Measurements from ENCODE around the gene RUVBL1.

- TF ChIP-seq, protein P1, sequence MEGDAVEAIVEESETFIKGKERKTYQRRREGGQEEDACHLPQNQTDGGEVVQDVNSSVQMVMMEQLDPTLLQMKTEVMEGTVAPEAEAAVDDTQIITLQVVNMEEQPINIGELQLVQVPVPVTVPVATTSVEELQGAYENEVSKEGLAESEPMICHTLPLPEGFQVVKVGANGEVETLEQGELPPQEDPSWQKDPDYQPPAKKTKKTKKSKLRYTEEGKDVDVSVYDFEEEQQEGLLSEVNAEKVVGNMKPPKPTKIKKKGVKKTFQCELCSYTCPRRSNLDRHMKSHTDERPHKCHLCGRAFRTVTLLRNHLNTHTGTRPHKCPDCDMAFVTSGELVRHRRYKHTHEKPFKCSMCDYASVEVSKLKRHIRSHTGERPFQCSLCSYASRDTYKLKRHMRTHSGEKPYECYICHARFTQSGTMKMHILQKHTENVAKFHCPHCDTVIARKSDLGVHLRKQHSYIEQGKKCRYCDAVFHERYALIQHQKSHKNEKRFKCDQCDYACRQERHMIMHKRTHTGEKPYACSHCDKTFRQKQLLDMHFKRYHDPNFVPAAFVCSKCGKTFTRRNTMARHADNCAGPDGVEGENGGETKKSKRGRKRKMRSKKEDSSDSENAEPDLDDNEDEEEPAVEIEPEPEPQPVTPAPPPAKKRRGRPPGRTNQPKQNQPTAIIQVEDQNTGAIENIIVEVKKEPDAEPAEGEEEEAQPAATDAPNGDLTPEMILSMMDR (conservative IDR thresholded peaks at IDR 0.05 in 1 of 2, IDR thresholded peaks at IDR 0.05 in 1 of 2; ENCODE audit: low read depth in 1 of 2, low read length in 2 of 2) = peak; percentile 76 to 83
- TF ChIP-seq EZH2 (IDR thresholded peaks at IDR 0.05; ENCODE audit: low read length, missing control alignments) = no peak
Measured at GRCh38 chr3:128133273-128133883, 9.8 kb upstream of the RUVBL1 start.

All from fibroblast of lung (primary cell).